Stimulated activated effector memory CD8-positive, alpha-beta T cell treated with anti-CD3 and anti-CD28 coated beads, Interleukin-12 subunit alpha, Interleukin-12 subunit beta, amount 100 ng/mL, for 72 hours (primary cell): ENCODE measurements around the gene CCNB1.
"Not testable (repeated sequence)": the region's sequence is repeated elsewhere in the genome, so short reads cannot be mapped to it uniquely, and the experiment has no call there.

Source experiments
- ATAC-seq: fragments of 150-1000 bp; cut with Tn5 transposase; 2 replicates; pipeline ENCODE4 v1.10.0; 2021
- DNase-seq, 2 donors: peaks; one replicate each; pipeline ENCODE4 v3.0.0; 2021 to 2022; ENCODE audit warnings: low spot score in 2 of 2
- H3K27ac Mint-ChIP-seq: one replicate; pipeline ENCODE4 v1.8.0; 2022; ENCODE audit warnings: mild to moderate bottlenecking, mixed read lengths
- H3K36me3 Mint-ChIP-seq: one replicate; pipeline ENCODE4 v1.8.0; 2022; ENCODE audit warnings: mild to moderate bottlenecking, mixed read lengths
- H3K4me1 Mint-ChIP-seq: one replicate; pipeline ENCODE4 v1.8.0; 2022; ENCODE audit warnings: mixed read lengths
- H3K4me3 Mint-ChIP-seq: one replicate; pipeline ENCODE4 v1.8.0; 2022; ENCODE audit warnings: mild to moderate bottlenecking, mixed read lengths
- H3K9me3 Mint-ChIP-seq: one replicate; pipeline ENCODE4 v1.8.0; 2022; ENCODE audit warnings: mixed read lengths

Gene CCNB1

GRCh38 chr5:69166686-69167492, at the start of gene CCNB1:
Gene CCNB1, plus strand, starts transcription at chr5:69167150. Its CDS starts 113 bp downstream, at chr5:69167263.
- peak; percentile 99 for ATAC-seq
- H3K4me1 Mint-ChIP-seq, result peaks cover 17% of the 10 kb centered on the region
- H3K36me3 Mint-ChIP-seq, result peaks cover 55% of the 10 kb centered on the region
- no peaks in the 10 kb centered on the region for H3K9me3 Mint-ChIP-seq
- H3K4me3 Mint-ChIP-seq, result peak within 1 kb of the TSS; percentile 90
- DNase-seq, result peak; percentile 94 to 98
- H3K27ac Mint-ChIP-seq, result peak within 1 kb of the TSS; percentile 92

DNA sequence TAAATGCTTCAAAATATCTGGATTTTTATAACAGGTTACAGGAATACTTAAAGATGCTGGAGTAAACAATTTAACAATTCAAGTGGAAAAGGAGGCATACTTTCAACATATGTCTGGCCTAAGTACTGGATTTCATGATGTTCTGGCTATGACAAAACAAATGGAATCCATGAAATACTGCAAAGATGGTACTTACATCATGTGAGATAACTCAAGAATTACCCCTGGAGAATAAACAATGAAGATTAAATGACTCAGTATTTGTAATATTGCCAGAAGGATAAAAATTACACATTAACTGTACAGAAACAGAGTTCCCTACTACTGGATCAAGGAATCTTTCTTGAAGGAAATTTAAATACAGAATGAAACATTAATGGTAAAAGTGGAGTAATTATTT, 37.5 kb upstream of the CCNB1 start:
- no peaks in the 10 kb centered on the region for H3K4me1 Mint-ChIP-seq
- H3K9me3 Mint-ChIP-seq, result peaks cover 3% of the 10 kb centered on the region
- H3K27ac Mint-ChIP-seq, result no peak overlapping the region
- H3K4me3 Mint-ChIP-seq, result no peak overlapping the region
- no peak for ATAC-seq
- no peak for DNase-seq
- H3K36me3 Mint-ChIP-seq, result peaks cover 67% of the 10 kb centered on the region

DNA sequence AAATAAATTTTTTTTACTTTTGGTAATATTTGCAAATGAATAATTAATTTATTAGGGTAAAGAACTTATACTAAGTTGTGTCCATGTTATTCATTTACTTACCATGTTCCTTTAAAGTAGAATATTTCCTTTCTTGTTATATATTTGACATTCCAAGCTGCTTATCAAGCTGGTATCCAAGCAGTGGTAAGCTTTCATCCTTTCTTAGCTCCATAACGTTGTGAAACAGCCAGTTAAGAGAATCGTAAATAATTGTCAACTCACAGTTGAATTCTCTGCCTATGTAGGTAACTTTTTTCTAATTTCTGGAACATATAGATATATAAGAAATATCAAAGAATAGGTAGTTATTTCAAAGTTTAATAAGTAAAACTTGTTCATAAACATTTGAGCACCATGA, 36.7 kb upstream of the CCNB1 start:
- H3K36me3 Mint-ChIP-seq, result peaks cover 59% of the 10 kb centered on the region
- H3K9me3 Mint-ChIP-seq, result peaks cover 3% of the 10 kb centered on the region
- H3K4me3 Mint-ChIP-seq, result no peak overlapping the region
- ATAC-seq (no peak), DNase-seq (no peak)
- H3K4me1 Mint-ChIP-seq, result no peaks in the 10 kb centered on the region
- no peak overlapping the region for H3K27ac Mint-ChIP-seq

DNA sequence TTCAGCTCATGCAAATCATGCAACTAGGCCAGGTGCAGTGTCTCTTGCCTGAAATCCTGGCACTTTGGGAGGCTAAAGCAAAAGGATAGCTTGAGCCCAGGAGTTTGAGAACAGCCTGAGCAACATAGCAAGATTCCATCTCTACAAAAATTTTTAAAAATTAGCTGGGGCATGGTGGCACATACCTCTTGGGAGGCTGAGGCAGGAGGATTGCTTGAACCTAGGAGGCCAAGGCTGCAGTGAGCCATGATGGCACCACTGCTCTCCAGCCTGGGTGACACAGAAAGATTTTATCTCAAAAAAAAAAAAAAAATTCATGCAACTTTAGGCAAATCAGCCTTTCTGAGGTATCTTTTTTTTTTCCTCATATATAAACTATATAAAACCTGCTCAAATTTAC, 35.6 kb upstream of the CCNB1 start:
- Mint-ChIP-seq H3K9me3 (peaks cover 3% of the 10 kb centered on the region), H3K4me1 (no peaks in the 10 kb centered on the region), H3K4me3 (no peak overlapping the region), H3K27ac (no peak overlapping the region), H3K36me3 (peaks cover 48% of the 10 kb centered on the region)
- ATAC-seq, result no peak
- no peak for DNase-seq

- ATAC-seq, result no peak
- no peak overlapping the region for H3K4me3 Mint-ChIP-seq
- no peak for DNase-seq
- peaks cover 3% of the 10 kb centered on the region for H3K9me3 Mint-ChIP-seq
- no peaks in the 10 kb centered on the region for H3K4me1 Mint-ChIP-seq
- H3K36me3 Mint-ChIP-seq, result peaks cover 20% of the 10 kb centered on the region
- no peak overlapping the region for H3K27ac Mint-ChIP-seq
Measured at GRCh38 chr5:69134126-69134525, 32.8 kb upstream of the CCNB1 start.

GRCh38 chr5:69136293-69136692, 30.7 kb upstream of the CCNB1 start:
- H3K4me3 Mint-ChIP-seq, result no peak overlapping the region
- no peak overlapping the region for H3K27ac Mint-ChIP-seq
- H3K4me1 Mint-ChIP-seq, result no peaks in the 10 kb centered on the region
- DNase-seq (no peak), ATAC-seq (no peak)
- H3K36me3 Mint-ChIP-seq, result peaks cover 6% of the 10 kb centered on the region
- peaks cover 3% of the 10 kb centered on the region for H3K9me3 Mint-ChIP-seq

DNA sequence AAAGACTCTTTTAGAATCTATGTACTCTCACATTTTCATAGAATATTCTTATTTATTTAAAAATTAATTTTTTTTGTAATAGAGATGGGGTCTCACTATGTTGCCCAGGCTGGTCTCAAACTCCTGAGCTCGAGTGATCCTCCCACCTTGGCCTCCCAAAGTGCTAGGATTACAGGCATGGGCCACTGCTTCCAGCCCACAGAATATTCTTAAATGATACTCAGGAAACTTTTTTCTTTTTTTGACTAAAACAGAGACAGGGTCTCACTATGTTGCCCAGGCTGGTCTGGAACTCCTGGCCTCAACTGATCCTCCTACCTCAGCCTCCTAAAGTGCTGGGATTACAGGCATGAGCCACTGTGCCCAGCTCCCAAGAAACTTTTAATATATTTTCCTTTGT, 29.7 kb upstream of the CCNB1 start:
- H3K9me3 Mint-ChIP-seq, H3K4me1 Mint-ChIP-seq, H3K27ac Mint-ChIP-seq, DNase-seq, H3K4me3 Mint-ChIP-seq, H3K36me3 Mint-ChIP-seq, ATAC-seq: not testable (repeated sequence)

DNA sequence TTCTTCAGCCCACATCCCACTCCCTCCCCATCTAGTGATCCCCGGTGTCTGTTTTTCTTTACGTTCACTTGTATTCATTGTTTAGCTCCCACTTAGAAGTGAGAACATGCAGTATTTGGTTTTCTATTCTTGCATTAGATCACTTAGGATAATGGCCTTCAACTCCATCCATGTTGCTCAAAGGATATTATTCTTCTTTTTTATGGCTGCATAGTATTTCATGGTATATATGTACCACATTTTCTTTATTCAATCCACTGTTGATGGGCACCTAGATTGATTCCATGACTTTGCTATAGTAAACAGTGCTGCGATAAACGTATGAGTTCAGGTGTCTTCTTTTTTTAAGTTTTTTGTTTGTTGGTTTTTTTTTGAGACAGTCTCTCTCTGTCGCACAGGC, 29.1 kb upstream of the CCNB1 start:
- no peak for DNase-seq
- no peaks in the 10 kb centered on the region for H3K36me3 Mint-ChIP-seq
- H3K27ac Mint-ChIP-seq, result no peak overlapping the region
- no peaks in the 10 kb centered on the region for H3K4me1 Mint-ChIP-seq
- H3K4me3 Mint-ChIP-seq, result no peak overlapping the region
- no peak for ATAC-seq
- peaks cover 3% of the 10 kb centered on the region for H3K9me3 Mint-ChIP-seq

GRCh38 chr5:69138766-69139165, 28.2 kb upstream of the CCNB1 start:
- H3K27ac Mint-ChIP-seq, result no peak overlapping the region
- H3K4me3 Mint-ChIP-seq, result no peak overlapping the region
- no peaks in the 10 kb centered on the region for H3K36me3 Mint-ChIP-seq
- DNase-seq (no peak), ATAC-seq (no peak)
- H3K4me1 Mint-ChIP-seq, result no peaks in the 10 kb centered on the region
- H3K9me3 Mint-ChIP-seq, result peaks cover under 1% of the 10 kb centered on the region

DNA sequence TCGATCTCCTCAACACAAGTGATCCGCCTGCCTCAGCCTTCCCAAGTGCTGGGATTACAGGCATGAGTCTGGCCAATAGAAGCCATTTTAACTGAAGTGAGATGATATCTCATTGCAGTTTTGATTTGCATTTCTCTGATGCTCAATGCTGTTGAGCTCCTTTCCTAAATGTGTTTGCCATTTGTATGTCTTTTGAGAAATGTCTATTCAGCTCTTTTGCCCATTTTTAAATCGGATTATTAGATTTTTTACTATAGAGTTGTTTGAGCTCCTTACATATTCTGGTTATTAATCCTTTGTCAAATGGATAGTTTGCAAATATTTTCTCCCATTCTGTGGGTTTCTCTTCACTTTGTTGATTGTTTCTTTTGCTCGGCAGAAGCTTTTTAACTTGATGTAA, 26.7 kb upstream of the CCNB1 start:
- H3K27ac Mint-ChIP-seq, H3K4me1 Mint-ChIP-seq, H3K9me3 Mint-ChIP-seq, DNase-seq, H3K36me3 Mint-ChIP-seq, ATAC-seq, H3K4me3 Mint-ChIP-seq: not testable (repeated sequence)

GRCh38 chr5:69140827-69141226, 26.1 kb upstream of the CCNB1 start:
- H3K9me3 Mint-ChIP-seq, result no peaks in the 10 kb centered on the region
- H3K27ac Mint-ChIP-seq, result no peak overlapping the region
- ATAC-seq (no peak), DNase-seq (no peak)
- no peak overlapping the region for H3K4me3 Mint-ChIP-seq
- H3K36me3 Mint-ChIP-seq, result no peaks in the 10 kb centered on the region
- no peaks in the 10 kb centered on the region for H3K4me1 Mint-ChIP-seq

- not testable (repeated sequence) for H3K27ac Mint-ChIP-seq, H3K36me3 Mint-ChIP-seq, H3K4me3 Mint-ChIP-seq, H3K9me3 Mint-ChIP-seq, ATAC-seq, DNase-seq, H3K4me1 Mint-ChIP-seq
Measured at GRCh38 chr5:69148576-69148975, 18.4 kb upstream of the CCNB1 start.

DNA sequence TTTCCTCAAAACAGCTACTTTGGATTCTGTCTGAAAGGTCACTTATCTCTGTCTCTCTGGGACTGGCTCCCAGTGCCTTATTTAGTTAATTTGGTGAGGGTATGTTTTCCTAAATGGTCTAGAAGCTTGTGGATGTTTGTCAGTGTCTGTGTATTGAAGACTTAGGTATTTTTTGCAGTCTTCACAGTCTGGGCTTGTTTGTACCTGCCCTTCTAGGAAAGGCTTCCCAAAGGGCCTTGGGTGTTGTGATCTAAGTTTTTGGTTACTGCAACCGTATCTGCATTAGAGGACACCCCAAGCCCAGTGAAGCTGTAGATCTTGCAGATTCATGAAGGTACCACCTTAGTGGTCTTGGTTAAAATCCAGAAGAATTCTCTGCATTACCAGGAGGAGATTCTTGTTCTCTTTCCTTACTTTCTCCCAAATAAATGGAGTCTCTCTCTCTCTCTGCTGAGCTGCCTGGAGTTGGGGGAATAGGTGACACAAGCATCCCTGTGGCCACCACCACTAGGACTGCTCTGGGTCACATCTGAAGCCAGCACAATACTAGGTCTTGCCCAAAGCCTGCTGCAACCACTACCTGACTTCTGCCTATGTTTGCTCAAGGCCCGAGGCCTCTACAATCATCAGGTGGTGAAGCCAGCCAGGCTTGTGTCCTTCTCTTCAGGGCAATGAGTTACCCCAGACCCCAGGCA, 17.8 kb upstream of the CCNB1 start:
- no peaks in the 10 kb centered on the region for H3K4me1 Mint-ChIP-seq
- peak overlapping the region; percentile 17 for H3K27ac Mint-ChIP-seq
- H3K4me3 Mint-ChIP-seq, result no peak overlapping the region
- DNase-seq, result no peak
- no peaks in the 10 kb centered on the region for H3K9me3 Mint-ChIP-seq
- ATAC-seq, result no peak
- H3K36me3 Mint-ChIP-seq, result no peaks in the 10 kb centered on the region

GRCh38 chr5:69149676-69150010, 17.3 kb upstream of the CCNB1 start:
- Mint-ChIP-seq H3K36me3 (no peaks in the 10 kb centered on the region), H3K9me3 (no peaks in the 10 kb centered on the region), H3K4me1 (no peaks in the 10 kb centered on the region), H3K27ac (peak overlapping the region; percentile 17), H3K4me3 (no peak overlapping the region)
- ATAC-seq (no peak), DNase-seq (no peak)

- H3K4me3 Mint-ChIP-seq, result no peak overlapping the region
- H3K36me3 Mint-ChIP-seq, result no peaks in the 10 kb centered on the region
- no peak overlapping the region for H3K27ac Mint-ChIP-seq
- H3K4me1 Mint-ChIP-seq, result no peaks in the 10 kb centered on the region
- DNase-seq, result no peak
- no peaks in the 10 kb centered on the region for H3K9me3 Mint-ChIP-seq
- ATAC-seq, result no peak
Measured at GRCh38 chr5:69152731-69153130, 14.2 kb upstream of the CCNB1 start.

- no peak for DNase-seq
- Mint-ChIP-seq H3K4me1 (no peaks in the 10 kb centered on the region), H3K9me3 (no peaks in the 10 kb centered on the region), H3K36me3 (no peaks in the 10 kb centered on the region), H3K27ac (no peak overlapping the region), H3K4me3 (no peak overlapping the region)
- no peak for ATAC-seq
Measured at GRCh38 chr5:69156456-69156855, 10.5 kb upstream of the CCNB1 start.
